HuH-7.5 (cell line): ENCODE results near the gene SRSF7.

Source experiments
- DNase-seq: peaks from one replicate; pipeline ENCODE4 v3.0.0; 2011; ENCODE audit warnings: low spot score

Gene SRSF7

DNA sequence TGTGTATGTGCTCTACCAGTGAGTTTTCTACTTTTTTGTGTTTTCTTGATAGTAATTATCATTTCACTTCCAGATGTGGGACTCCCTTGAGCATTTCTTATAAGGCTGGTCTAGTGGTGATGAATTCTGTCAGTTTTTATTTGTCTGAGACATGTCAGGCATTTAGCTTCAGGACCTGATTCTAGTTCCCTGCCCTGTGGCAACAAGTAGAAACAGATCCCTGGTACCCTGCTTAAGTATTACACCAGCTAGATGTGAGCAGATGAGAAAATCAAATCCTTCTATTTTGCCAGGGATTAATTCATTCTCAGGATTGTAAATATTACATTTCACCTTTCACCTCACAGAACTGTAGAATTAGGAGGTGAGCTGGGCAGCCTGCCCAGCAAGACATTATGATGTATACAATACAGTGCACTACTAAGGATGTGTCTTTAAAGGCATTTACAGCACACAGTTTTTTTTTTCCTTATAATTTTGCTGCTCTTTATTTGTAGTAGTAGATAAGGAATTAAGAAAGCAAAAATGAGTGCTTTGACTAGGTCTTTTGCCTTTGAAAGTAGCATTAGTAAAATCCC is 50.2 kb downstream of the SRSF7 start:
- DNase-seq: no peak

- DNase-seq: no peak
Measured at GRCh38 chr2:38700113-38700785, 50.9 kb downstream of the SRSF7 start.

DNA sequence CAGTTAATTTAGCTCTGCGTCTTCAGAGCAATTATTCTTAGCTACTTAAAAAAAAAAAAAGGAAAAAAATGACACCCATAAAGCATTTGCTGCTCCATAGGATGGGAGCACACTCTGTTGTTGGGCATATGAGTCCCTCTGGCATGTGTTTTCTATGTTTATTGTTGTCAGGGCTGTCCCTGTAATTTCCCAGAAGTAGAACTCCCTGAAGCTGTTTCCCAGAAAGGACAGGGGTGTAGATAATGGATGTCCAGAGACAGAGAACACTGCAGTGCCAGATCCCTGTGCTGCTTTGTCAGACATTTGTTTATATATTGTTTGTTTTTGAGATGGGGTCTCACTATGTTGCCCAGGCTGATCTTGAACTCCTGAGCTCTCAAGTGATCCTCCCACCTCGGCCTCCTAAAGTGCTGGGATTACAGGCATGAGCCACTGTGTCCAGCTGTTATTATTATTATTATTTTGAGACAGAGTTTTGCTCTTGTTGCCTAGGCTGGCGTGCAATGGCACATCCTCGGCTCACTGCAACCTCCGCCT is 52.6 kb downstream of the SRSF7 start:
- DNase-seq: no peak

- DNase-seq: no peak
Measured at GRCh38 chr2:38697116-38697840, 53.9 kb downstream of the SRSF7 start.
